Stomach smooth muscle (tissue), 2 donors: ENCODE results near the gene SRGAP1.
A peak's percentile ranks its signal among the peaks of the same experiment; 100 is the strongest.

Source experiments
- H3K27ac ChIP-seq: one replicate; pipeline ENCODE4 v1.7.0; 2013; ENCODE audit warnings: mild to moderate bottlenecking, low read length, inconsistent platforms
- H3K27me3 ChIP-seq, 2 donors: one replicate each; pipeline ENCODE4 v1.7.0; 2013; ENCODE audit warnings: low read length in 2 of 2; ENCODE audit not compliant: insufficient read depth in 2 of 2, control insufficient read depth in 1 of 2
- H3K36me3 ChIP-seq, 2 donors: one replicate each; pipeline ENCODE4 v1.7.0; 2013; ENCODE audit warnings: low read length in 2 of 2; ENCODE audit not compliant: control insufficient read depth in 2 of 2, insufficient read depth in 2 of 2
- H3K4me1 ChIP-seq: one replicate; pipeline ENCODE4 v1.7.0; 2013; ENCODE audit warnings: low read length; ENCODE audit not compliant: control insufficient read depth, insufficient read depth
- H3K4me3 ChIP-seq, 2 donors: one replicate each; pipeline ENCODE4 v1.7.0; 2013; ENCODE audit warnings: low read length in 2 of 2
- H3K9ac ChIP-seq, 2 donors: one replicate each; pipeline ENCODE4 v1.7.0; 2013; ENCODE audit warnings: low read length in 2 of 2, mild to moderate bottlenecking in 1 of 2
- H3K9me3 ChIP-seq, 2 donors: one replicate each; pipeline ENCODE4 v1.7.0; 2013; ENCODE audit warnings: low read length in 2 of 2; ENCODE audit not compliant: control insufficient read depth in 2 of 2
- donor health status: healthy.
- donor health status: Pancreatic carcinoma.

Gene SRGAP1

GRCh38 chr12:63949902-63950301 is 105.4 kb downstream of the SRGAP1 start:
- Histone ChIP-seq H3K27me3 (no peaks in the 10 kb centered on the region), H3K4me1 (no peaks in the 10 kb centered on the region), H3K9ac (no peak overlapping the region), H3K27ac (no peak overlapping the region), H3K36me3 (no peaks in the 10 kb centered on the region), H3K4me3 (no peak overlapping the region), H3K9me3 (no peaks in the 10 kb centered on the region)

DNA sequence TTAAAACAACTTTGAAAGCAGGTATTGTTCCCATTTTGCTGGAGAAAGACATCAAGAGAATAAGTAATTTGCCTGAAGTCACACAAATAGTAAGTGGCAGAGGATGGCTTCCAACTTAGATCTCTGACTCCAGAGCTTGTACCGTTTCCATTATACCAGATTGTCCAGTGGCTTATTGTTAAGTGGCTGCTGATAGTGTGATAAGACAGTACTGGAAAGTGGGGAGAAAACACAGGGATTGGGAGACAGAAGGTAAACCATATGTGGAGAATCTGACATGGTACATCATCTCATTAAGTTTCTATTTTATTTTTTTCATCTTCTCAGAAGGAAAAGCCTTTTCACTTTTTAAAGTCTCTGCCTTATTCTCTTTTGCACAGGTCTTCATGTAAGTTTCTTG is 108.5 kb downstream of the SRGAP1 start:
- Histone ChIP-seq H3K4me1 (no peaks in the 10 kb centered on the region), H3K9ac (no peak overlapping the region), H3K27me3 (no peaks in the 10 kb centered on the region), H3K27ac (no peak overlapping the region), H3K9me3 (no peaks in the 10 kb centered on the region), H3K4me3 (no peak overlapping the region), H3K36me3 (no peaks in the 10 kb centered on the region)

DNA sequence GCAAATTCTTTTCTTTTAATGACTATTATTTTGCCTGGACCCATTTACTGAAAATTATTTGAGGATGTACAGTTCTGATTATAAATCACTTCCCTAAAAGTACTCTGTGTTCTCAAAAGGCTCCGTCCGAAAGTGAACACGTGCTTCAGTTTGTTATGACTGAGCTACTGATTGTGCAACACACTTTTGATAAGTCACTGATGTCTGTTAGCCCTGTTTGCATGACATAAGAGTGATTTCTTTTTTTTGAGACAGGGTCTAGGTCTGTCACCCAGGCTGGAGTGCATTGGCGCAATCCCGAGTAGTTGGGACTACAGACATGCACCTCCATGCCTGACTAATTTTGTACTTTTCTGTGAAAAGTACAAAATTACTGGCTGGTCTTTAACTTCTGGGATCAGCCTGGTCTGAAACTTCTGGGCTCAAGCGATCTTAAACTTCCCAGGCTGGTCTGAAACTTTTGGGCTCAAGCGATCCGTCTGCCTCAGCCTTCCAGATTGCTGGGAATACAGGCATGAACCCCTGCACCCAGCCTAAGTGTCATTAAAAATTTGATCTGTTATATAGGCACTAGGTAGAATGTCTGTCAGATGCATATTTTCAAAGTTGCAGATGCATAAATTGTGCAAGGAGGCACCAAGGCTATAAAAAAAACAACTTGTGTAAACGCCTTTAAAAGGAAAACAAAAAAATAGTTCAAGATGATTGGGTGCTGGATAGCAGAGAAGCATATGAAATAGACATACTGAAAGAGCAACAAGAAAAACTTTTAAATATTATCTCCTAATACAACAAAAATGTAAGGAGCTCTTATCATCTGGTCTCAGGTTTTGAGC is 111.5 kb downstream of the SRGAP1 start:
- H3K9me3 ChIP-seq, result no peaks in the 10 kb centered on the region
- H3K27me3 ChIP-seq, result no peaks in the 10 kb centered on the region
- no peaks in the 10 kb centered on the region for H3K4me1 ChIP-seq
- no peaks in the 10 kb centered on the region for H3K36me3 ChIP-seq
- H3K27ac ChIP-seq, result no peak overlapping the region
- peak overlapping the region in 1 of 2 donors; percentile 43 for H3K4me3 ChIP-seq
- H3K9ac ChIP-seq, result no peak overlapping the region

- Histone ChIP-seq H3K4me3 (no peak overlapping the region), H3K9ac (no peak overlapping the region), H3K27me3 (no peaks in the 10 kb centered on the region), H3K9me3 (no peaks in the 10 kb centered on the region), H3K4me1 (no peaks in the 10 kb centered on the region), H3K27ac (no peak overlapping the region), H3K36me3 (no peaks in the 10 kb centered on the region)
These were observed 113.0 kb downstream of the SRGAP1 start for GRCh38 chr12:63957496-63957895.

DNA sequence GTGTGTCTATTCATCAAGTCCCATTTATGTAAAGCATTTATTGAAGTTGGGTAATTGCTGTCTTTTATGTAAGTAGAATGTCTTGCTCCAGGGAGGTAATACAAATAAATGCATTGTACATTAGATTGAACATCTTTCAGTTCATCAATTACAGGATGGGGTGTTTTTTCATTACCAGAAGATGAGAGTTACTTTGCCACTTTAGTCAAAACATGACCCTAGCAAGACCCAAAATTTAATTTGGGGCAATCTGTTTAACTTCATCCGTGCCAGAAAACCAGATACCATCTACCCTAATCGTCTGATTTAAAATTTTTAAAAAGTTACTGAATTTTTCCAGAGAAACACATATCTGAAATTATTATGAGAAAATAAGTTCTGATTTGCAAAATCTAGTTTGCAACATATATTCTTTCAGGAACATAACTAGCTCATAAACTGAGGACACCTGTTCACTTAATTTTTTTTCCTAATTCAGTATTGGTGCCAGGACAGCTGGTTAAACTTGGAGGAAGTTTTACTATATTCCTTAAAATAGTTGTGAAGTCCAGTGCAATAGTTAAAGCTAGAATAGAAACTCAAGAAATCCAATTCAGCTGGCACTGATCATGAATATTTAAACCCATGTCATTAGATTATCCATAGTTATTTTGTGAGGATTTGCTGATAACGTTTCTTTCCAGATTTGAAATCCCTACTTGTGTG is 114.5 kb downstream of the SRGAP1 start:
- Histone ChIP-seq H3K9me3 (no peaks in the 10 kb centered on the region), H3K27me3 (no peaks in the 10 kb centered on the region), H3K9ac (no peak overlapping the region), H3K4me3 (no peak overlapping the region), H3K27ac (no peak overlapping the region), H3K36me3 (no peaks in the 10 kb centered on the region), H3K4me1 (no peaks in the 10 kb centered on the region)

GRCh38 chr12:63961048-63961447 is 116.5 kb downstream of the SRGAP1 start:
- H3K4me1 ChIP-seq, result no peaks in the 10 kb centered on the region
- H3K9ac ChIP-seq, result no peak overlapping the region
- H3K27me3 ChIP-seq, result no peaks in the 10 kb centered on the region
- H3K4me3 ChIP-seq, result no peak overlapping the region
- H3K27ac ChIP-seq, result no peak overlapping the region
- no peaks in the 10 kb centered on the region for H3K9me3 ChIP-seq
- no peaks in the 10 kb centered on the region for H3K36me3 ChIP-seq

DNA sequence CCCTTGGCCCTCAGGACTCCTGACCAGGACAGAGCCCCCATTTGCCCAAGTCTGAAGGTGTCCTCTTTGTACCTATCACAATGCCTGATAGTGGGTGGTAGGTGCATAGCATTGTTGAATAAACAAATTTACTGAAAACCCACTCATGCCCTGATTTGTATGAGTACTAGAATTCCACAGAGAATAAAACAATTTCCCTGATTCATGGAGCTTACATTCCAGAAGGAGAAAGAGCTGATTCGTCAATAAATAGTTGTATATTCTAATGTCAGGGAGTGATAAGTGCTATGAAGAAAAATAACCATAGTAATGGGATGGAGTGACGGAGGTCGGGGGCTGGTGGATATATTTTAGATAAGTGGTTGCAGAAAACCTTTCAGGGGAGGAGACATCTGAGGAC is 117.0 kb downstream of the SRGAP1 start:
- H3K9ac ChIP-seq, result no peak overlapping the region
- H3K27ac ChIP-seq, result no peak overlapping the region
- H3K9me3 ChIP-seq, result no peaks in the 10 kb centered on the region
- H3K27me3 ChIP-seq, result no peaks in the 10 kb centered on the region
- no peak overlapping the region for H3K4me3 ChIP-seq
- H3K36me3 ChIP-seq, result no peaks in the 10 kb centered on the region
- H3K4me1 ChIP-seq, result no peaks in the 10 kb centered on the region

DNA sequence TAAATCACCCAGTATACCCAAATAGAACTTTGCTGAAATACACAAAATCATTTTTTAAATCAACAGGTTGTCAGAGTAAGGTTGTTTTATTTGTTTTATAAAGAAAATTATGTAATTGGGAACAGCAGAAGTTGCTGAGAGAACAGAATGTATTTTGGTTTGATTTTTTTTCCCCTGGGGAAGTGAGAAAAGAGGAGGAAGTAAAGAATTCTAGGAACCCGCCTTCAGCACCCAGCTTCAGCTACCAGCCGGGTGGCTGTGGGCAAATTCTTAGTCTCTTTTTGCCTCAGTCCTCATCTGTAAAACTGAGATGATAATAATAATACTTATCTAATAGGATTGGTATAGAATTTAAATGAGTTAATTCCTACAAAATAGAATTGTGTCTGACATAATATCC is 119.4 kb downstream of the SRGAP1 start:
- Histone ChIP-seq H3K4me1 (no peaks in the 10 kb centered on the region), H3K27ac (no peak overlapping the region), H3K9me3 (no peaks in the 10 kb centered on the region), H3K36me3 (no peaks in the 10 kb centered on the region), H3K27me3 (no peaks in the 10 kb centered on the region), H3K9ac (no peak overlapping the region), H3K4me3 (no peak overlapping the region)

DNA sequence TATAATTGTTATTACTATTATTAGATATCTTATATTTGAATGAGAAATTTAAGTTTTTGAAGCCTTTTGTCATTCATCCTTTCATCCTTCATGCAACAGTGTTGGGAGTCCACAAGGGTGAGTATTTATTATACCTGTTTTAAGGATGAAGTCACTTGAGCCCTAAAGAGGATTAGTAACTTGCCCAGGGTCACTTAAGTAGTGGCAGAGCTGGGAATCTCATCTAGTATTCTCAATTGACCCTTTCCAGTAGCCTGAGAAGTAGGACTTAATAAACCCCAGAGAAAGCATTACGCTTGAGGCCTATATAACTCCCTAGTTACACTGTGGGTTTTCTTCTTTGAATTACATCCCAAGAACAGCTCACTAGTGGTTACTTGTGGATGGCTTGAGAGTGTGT is 119.8 kb downstream of the SRGAP1 start:
- Histone ChIP-seq H3K9ac (no peak overlapping the region), H3K36me3 (no peaks in the 10 kb centered on the region), H3K4me3 (no peak overlapping the region), H3K4me1 (no peaks in the 10 kb centered on the region), H3K27me3 (no peaks in the 10 kb centered on the region), H3K27ac (no peak overlapping the region), H3K9me3 (no peaks in the 10 kb centered on the region)

- no peak overlapping the region for H3K4me3 ChIP-seq
- H3K27ac ChIP-seq, result no peak overlapping the region
- no peaks in the 10 kb centered on the region for H3K9me3 ChIP-seq
- no peaks in the 10 kb centered on the region for H3K27me3 ChIP-seq
- H3K4me1 ChIP-seq, result no peaks in the 10 kb centered on the region
- no peaks in the 10 kb centered on the region for H3K36me3 ChIP-seq
- no peak overlapping the region for H3K9ac ChIP-seq
These were observed 121.6 kb downstream of the SRGAP1 start for GRCh38 chr12:63965936-63966605.

- H3K4me3 ChIP-seq, result no peak overlapping the region
- H3K27ac ChIP-seq, result no peak overlapping the region
- no peak overlapping the region for H3K9ac ChIP-seq
- H3K36me3 ChIP-seq, result no peaks in the 10 kb centered on the region
- H3K4me1 ChIP-seq, result no peaks in the 10 kb centered on the region
- H3K9me3 ChIP-seq, result no peaks in the 10 kb centered on the region
- no peaks in the 10 kb centered on the region for H3K27me3 ChIP-seq
These were observed 122.1 kb downstream of the SRGAP1 start for GRCh38 chr12:63966606-63966975.
